CD1c-positive myeloid dendritic cell (primary cell): ENCODE results near the gene CCNF.
"Not testable (repeated sequence)": the region's sequence is repeated elsewhere in the genome, so short reads cannot be mapped to it uniquely, and the experiment has no call there.

ENCODE experiments used
- DNase-seq: peaks from one replicate; pipeline ENCODE4 v3.0.0-alpha.2; 2016; ENCODE audit errors: extremely low spot score

CCNF gene

GRCh38 chr16:2471653-2472487, 42.6 kb downstream of the CCNF start:
- DNase-seq, result no peak

DNA sequence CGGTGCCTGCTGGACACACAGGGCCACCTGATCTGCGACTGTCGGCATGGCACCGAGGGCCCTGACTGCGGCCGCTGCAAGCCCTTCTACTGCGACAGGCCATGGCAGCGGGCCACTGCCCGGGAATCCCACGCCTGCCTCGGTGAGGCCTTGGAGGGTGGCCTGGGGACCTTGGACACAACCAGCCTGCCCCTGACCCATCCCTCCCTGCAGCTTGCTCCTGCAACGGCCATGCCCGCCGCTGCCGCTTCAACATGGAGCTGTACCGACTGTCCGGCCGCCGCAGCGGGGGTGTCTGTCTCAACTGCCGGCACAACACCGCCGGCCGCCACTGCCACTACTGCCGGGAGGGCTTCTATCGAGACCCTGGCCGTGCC, 43.2 kb downstream of the CCNF start:
- DNase-seq, result no peak

DNA sequence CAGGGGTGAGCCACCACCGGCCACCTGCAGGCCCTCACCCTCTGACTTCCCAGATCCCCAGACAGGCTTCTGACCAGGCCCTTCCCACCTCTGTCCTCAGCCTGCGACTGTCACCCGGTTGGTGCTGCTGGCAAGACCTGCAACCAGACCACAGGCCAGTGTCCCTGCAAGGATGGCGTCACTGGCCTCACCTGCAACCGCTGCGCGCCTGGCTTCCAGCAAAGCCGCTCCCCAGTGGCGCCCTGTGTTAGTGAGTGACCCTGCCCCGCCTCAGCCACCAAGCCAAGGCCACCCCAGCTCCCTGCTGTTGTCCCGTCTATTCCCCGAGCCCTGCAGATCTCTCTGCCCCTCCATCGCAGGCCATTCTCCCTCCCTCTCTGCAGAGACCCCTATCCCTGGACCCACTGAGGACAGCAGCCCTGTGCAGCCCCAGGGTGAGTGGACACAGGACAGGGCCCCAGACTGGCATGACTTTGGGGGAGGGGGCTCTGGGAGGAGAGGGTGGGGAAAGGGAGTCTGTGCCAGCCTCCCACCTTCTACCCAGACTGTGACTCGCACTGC, 43.7 kb downstream of the CCNF start:
- DNase-seq, result no peak

DNA sequence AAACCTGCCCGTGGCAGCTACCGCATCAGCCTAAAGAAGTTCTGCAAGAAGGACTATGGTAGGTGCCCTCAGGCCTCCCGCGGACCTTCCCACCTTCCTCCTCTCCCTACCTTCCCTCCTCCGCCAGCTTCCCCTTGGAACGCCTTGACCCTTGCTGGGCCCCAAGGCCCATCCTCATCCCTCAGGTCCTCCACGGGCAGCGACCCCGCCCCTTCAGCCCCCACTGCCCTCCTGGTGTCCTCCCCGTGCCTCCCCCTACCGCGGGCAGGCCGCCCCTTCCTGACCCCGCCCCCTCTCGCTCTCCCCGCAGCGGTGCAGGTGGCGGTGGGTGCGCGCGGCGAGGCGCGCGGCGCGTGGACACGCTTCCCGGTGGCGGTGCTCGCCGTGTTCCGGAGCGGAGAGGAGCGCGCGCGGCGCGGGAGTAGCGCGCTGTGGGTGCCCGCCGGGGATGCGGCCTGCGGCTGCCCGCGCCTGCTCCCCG, 44.2 kb downstream of the CCNF start:
- DNase-seq, result no peak

DNA sequence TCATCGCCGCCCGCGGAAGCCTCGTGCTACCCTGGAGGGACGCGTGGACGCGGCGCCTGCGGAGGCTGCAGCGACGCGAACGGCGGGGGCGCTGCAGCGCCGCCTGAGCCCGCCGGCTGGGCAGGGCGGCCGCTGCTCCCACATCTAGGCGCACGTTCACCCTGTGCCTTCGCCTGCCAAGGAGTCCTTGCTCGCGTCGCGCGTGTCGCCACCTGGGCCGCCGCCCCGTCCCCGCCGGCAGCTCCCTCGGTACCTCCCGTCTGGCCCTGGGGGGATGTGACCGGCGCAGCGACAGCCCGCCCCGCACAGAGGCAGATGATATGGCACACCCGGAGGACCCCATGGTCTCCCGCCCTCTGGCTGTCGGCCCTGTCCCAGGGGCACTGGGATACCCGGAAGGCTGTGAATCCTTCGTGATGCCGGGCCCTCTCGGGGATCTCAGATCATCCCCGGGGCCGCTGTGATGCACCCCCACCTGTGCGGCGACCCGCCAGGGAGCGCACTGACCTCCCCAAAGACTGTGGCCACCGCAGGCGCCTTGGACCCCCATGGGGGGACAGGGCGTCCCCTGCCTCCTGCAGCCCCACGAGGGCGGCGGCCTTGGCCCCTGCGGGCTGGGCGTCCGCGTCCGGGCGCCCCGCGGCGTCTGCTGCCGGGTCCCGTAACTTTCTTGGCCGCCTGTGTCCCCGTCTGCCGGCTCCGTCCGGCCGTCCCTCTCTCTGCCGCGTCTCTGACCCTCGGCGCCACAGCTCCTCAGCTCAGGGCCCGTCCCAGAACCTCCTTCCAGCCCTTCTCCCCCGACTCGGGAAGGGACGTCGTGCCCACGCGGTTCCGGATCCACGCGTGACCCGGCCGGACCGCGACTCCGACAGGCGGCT, 45.0 kb downstream of the CCNF start:
- peak; percentile 72 for DNase-seq

- DNase-seq, result peak; percentile 92
These were observed 45.7 kb downstream of the CCNF start, which contains the start of gene TBC1D24 for GRCh38 chr16:2474877-2475412. Gene TBC1D24 (plus strand): TSS chr16:2475127. CDS start chr16:2496149, 21,022 bp downstream.

DNA sequence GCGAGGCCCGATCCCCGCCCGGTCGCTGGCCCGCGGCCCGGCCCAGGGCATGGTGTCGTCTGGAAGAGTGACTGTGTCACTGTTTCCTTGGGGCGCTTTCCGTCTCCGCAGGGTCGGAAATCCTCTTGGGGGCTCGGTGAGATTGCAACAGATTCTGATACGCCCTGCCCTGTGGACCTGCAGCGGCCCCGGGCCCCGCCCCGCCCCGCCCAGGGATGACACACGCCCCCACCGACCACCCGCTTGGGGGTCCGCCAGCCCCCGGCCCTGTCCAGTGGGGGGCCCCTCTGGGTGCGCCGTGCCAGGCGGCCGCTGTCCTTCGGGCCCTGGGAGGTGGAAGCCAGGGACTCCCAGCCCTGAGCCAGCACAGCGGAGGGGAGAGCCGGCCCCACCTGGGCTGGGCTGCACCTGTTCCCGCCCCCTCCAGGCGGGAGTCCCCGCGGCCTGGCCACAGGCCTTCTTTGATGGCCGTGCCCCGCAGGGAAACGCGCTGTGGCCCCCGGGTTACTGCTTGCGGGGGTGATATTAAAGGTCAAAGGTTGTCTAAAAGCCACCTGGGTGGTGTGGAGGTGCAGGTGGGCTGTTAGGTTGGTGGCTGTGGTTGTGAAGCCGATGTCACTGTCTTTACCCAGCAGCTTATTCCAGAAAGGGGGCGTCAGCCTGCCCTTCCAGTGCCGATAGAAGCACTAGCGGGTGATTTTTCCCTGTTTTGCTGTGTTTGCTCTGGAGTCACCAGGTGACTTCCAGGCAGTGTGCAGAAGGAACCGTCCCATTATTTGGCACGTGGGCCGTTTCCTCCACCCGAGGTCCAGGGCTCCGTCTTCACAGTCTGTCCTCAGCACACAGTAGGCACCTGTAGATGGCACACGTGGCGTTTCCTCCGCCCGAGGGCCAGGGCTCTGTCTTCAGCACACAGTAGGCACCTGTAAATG, 46.4 kb downstream of the CCNF start:
- DNase-seq, result no peak

DNA sequence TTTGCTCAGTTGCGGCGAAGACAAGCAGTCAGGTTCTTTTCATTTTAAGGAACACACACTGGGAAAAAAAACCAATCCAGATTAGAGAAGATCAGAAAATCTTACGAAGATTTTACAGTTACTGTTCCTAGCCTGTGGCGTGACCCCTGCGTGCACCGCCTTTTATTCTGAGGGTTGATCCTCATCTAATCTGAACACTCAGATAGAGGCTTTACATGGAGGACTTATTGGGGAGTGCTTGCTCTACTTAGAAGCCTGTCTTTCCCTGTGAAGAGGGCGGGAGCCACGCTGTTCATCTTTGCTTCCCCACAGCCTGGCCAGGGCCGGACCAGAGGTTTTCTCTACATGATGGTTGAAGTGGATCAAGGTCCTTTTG, 47.1 kb downstream of the CCNF start:
- no peak for DNase-seq

DNA sequence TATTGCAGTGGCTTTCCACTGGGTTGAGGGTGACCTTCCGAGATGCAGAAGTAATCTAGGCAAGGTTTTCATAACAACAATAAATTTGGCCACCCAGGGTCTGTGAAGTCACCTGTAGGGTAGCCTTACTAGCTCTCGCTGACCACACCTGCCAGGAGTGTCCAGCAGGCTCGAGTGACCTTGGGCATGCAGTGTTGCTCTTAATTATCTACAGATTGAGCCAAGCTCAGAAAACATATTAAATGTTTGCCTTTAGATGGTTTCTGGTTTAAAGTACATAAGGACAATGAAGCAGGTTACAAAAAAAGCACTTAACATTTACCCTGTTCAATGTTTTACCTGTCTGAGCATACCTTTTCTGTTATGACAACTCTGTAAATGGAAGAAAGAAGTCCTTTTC, 47.5 kb downstream of the CCNF start:
- no peak for DNase-seq

- DNase-seq, result no peak
These were observed 48.1 kb downstream of the CCNF start for GRCh38 chr16:2477327-2477726.

DNA sequence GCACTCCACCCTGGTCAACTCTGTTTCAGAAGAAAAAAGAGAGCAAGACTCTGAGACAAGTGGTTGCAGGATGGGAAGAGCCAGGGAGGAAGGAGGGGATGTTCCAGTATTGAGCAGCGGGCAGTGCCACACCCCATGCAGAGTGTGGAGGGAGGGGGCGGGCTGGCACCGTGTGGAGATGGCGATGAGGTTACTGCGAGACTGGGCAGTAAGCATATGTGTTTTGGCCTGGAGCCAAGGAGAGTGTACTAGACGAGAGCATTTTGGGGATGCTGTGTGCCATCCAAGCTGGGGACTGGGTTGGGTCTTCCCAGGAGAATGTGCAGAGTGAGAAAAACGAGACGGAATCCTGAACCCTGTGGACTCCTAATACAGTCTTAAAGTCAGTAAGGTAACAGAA, 49.0 kb downstream of the CCNF start:
- DNase-seq, result no peak

DNA sequence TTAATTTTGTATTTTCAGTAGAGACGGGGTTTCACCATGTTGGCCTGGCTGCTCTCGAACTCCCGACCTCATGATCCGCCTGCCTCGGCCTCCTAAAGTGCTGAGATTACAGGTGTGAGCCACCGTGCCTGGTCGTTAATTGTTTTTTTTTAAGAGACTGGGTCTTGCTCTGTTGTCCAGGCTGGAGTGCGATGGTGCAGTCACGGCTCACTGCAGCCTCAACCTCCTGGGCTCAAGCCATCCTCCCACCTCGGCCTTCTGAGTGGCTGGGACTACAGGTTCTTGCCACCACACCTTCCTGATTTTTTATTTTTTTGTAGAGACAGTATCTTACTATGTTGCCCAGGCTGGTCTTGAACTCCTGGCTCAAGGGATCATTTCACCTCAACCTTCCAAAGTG, 50.7 kb downstream of the CCNF start:
- DNase-seq, result not testable (repeated sequence)

DNA sequence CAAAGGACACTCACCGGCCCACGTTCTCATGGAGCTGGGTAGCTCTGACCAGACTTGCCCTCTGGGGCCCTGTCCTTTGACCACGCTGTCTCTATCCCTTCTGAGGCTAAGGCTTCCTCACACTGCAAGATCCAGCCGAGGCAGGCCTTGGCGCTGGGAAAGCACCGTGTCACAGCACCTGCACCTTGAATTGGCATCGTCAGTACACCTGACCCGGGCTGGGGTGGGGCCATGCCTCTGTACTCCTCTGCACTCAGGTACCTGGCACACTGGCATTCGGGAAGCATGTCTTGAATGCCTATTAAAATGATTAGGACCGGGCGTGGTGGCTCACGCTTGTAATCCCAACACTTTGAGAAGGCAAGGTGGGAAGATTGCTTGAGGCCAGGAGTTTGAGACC, 51.7 kb downstream of the CCNF start:
- DNase-seq, result no peak

GRCh38 chr16:2481676-2482075, 52.4 kb downstream of the CCNF start:
- no peak for DNase-seq

DNA sequence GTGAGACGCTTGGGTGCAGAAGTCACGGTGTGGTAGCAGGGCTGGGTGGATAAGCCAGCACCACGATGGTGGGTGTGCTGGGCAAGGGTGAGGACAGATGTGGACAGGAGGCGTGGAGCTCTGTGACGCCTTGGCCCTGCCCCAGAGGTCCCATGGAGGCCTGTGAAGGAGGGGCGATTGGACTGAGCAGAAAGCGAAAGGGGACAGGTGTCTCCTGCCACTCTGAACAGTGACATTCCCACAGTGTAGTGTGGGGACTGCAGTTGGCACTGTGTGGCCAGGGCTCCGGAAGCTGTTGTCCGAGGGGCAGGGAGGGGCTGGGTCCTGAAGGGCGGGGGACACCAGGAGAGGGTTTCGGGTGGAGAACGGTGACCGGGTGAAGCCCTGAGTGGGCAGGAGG, 53.0 kb downstream of the CCNF start:
- DNase-seq, result no peak

GRCh38 chr16:2482708-2483534, 53.7 kb downstream of the CCNF start:
- DNase-seq, result peak; percentile 62

DNA sequence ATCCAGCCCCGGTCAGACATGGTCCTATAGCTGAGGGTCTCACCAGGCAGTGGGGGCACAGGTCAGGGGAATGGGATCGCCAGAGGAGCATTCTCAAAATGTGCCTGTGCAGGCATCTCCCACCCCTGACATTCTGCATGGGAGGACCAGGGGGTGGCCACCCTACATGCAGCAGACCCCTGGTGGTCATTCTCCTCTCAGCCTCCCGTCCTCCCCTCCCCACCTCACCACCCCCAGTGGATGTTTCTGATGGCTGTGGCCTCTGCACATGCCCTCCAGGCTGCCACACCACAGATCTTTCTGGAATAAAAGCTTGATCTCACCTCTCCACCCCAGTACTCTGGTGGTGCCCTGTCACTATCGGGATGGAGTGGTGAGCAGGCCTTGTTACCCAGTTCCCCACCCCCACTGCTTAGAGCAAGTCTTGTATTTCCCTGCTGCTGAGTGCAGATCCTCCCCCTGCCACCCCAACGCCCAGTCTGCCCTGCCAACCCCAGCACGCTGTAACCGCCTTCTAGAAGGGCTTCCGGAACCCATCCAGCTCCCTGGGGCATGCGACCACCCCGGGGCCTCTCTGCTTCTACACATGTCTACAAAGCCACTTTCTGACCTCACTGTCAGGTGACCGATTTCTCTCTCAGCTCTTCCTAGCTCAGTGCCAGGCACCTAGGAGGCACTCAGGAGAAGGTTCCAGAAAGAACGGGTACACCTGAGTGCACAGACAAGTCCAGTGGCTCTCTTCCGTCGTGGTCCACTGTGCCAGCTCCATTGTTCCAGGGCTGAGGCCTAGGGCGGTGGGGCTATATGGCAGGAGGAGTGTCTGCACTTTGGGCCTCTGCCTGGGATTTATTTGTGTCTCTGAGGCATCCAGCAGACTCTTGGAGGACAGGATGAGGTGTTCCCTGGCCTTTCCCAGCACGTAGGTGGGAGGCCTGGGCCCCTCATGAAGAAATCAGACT, 55.0 kb downstream of the CCNF start:
- DNase-seq, result no peak

DNA sequence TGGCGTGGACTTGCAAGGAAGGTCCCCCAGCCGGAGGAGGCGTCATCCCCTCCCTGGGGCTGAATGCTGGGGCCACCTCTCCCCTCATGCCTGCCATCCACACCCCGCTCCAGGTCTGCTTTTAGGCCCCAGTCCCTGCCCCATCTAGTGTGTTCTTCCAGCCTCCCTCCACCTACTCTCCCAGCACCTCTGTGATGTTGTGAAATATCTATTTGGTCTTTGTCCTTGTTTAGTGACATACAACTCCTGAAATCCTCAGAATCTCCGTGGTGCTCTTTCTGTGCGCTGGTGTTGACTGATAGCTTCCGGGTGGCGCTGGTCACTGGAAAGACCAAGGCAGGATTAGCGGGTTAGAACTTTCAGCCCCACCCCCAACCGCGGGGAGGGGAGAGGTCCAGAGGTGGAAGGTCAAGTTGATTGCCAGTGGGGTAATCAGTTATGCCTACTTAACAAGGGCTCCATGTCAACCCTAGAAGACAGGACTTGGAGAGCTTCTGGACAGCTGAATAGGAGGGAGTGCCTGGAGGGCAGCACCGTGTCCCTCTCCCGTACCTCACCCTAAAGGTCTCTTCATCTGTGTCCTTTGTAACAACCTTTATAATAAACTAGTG, 55.8 kb downstream of the CCNF start:
- DNase-seq, result no peak
